HG03354 (cell line): ENCODE results near the gene PRR35.

Source experiments
- ATAC-seq: cut with Tn5 transposase; IDR thresholded peaks from one replicate; pipeline ENCODE4 v1.9.1; 2021; ENCODE audit warnings: mild to moderate bottlenecking; ENCODE audit not compliant: unreplicated experiment, poor library complexity, severe bottlenecking

PRR35 gene

GRCh38 chr16:544517-544916 lies 15.7 kb upstream of the PRR35 start:
- ATAC-seq, result no peak

GRCh38 chr16:546909-547770 lies 13.1 kb upstream of the PRR35 start:
- no peak for ATAC-seq

GRCh38 chr16:548586-548985 lies 11.6 kb upstream of the PRR35 start:
- no peak for ATAC-seq

- no peak for ATAC-seq
Measured at GRCh38 chr16:549544-550263, 10.5 kb upstream of the PRR35 start.

GRCh38 chr16:551210-551609 lies 9.0 kb upstream of the PRR35 start:
- ATAC-seq, result no peak

GRCh38 chr16:552171-552570 lies 8.0 kb upstream of the PRR35 start:
- ATAC-seq, result no peak

- no peak for ATAC-seq
Measured at GRCh38 chr16:553601-554296, 6.4 kb upstream of the PRR35 start.

GRCh38 chr16:554297-554621 lies 5.9 kb upstream of the PRR35 start:
- no peak for ATAC-seq

- no peak for ATAC-seq
Measured at GRCh38 chr16:554640-555365, 5.4 kb upstream of the PRR35 start.

- ATAC-seq, result no peak
Measured at GRCh38 chr16:555528-556473, 4.4 kb upstream of the PRR35 start.

GRCh38 chr16:556474-557173 lies 3.6 kb upstream of the PRR35 start:
- no peak for ATAC-seq

GRCh38 chr16:557463-558297 lies 2.5 kb upstream of the PRR35 start:
- no peak for ATAC-seq

- ATAC-seq, result no peak
Measured at GRCh38 chr16:558298-559020, 1.7 kb upstream of the PRR35 start.

GRCh38 chr16:559021-559380 lies 1.2 kb upstream of the PRR35 start:
- ATAC-seq, result no peak

- no peak for ATAC-seq
Measured at GRCh38 chr16:559411-560203, 587 bp upstream of the PRR35 start.

- ATAC-seq, result no peak
Measured at GRCh38 chr16:560701-561412, 663 bp downstream of the PRR35 start.
